Endodermal cell (in vitro differentiated cells): ENCODE data around the gene NUDT22. TPM values are rescaled to one million over a fixed set of nuclear protein-coding genes. Genes with fewer than 3 reads are reported as not detected.

Experiments used
- DNase-seq: peaks from one replicate; pipeline ENCODE4 v3.0.0-alpha.2; 2017
- H3K27ac ChIP-seq: 2 replicates; pipeline ENCODE4 v1.5.1; 2013; ENCODE audit warnings: mild to moderate bottlenecking, low read depth, low read length, moderate library complexity
- H3K27me3 ChIP-seq: 2 replicates; pipeline ENCODE4 v1.6.1; 2013; ENCODE audit warnings: mild to moderate bottlenecking, low read length, moderate library complexity; ENCODE audit not compliant: insufficient read depth, control insufficient read depth, poor library complexity, severe bottlenecking
- H3K36me3 ChIP-seq: 2 replicates; pipeline ENCODE4 v1.7.0; 2013; ENCODE audit warnings: mild to moderate bottlenecking, low read length, moderate library complexity; ENCODE audit not compliant: control insufficient read depth, insufficient read depth
- H3K4me1 ChIP-seq: one replicate; pipeline ENCODE4 v1.7.0; 2013; ENCODE audit warnings: low read length; ENCODE audit not compliant: control insufficient read depth, insufficient read depth
- H3K4me3 ChIP-seq: 2 replicates; pipeline ENCODE4 v1.5.1; 2013; ENCODE audit warnings: mild to moderate bottlenecking, low read length, moderate library complexity
- H3K9ac ChIP-seq: 2 replicates; pipeline ENCODE4 v1.6.1; 2013; ENCODE audit warnings: mild to moderate bottlenecking, low read length, moderate library complexity; ENCODE audit not compliant: poor library complexity, severe bottlenecking; ENCODE audit errors: extremely low read depth
- H3K9me3 ChIP-seq: 2 replicates; pipeline ENCODE4 v1.6.1; 2013; ENCODE audit warnings: mild to moderate bottlenecking, low read length, moderate library complexity; ENCODE audit not compliant: control insufficient read depth
- H3K27ac Mint-ChIP-seq: 2 replicates; pipeline ENCODE4 v1.8.0; 2020; ENCODE audit warnings: mixed read lengths
- H3K27me3 Mint-ChIP-seq: 2 replicates; pipeline ENCODE4 v1.8.0; 2021; ENCODE audit warnings: mild to moderate bottlenecking, mixed read lengths; ENCODE audit not compliant: insufficient read depth
- H3K36me3 Mint-ChIP-seq: 2 replicates; pipeline ENCODE4 v1.8.0; 2020; ENCODE audit warnings: low read depth, mixed read lengths
- H3K4me1 Mint-ChIP-seq: 2 replicates; pipeline ENCODE4 v1.8.0; 2020; ENCODE audit warnings: mixed read lengths
- H3K4me3 Mint-ChIP-seq: 2 replicates; pipeline ENCODE4 v1.8.0; 2020; ENCODE audit warnings: mild to moderate bottlenecking, moderate library complexity, mixed read lengths
- H3K9me3 Mint-ChIP-seq: 2 replicates; pipeline ENCODE4 v1.8.0; 2020; ENCODE audit warnings: mild to moderate bottlenecking, mixed read lengths
- WGBS, 2 experiments: methylation state at CpG; one replicate each; pipeline versions ENCODE4 v1.1.5 to v1.1.7; 2013; ENCODE audit warnings: missing lambda C conversion rate in 2 of 2, mixed read lengths in 1 of 2; ENCODE audit not compliant: insufficient coverage in 1 of 2, insufficient read length in 1 of 2; 5-methylcytosine and 5-hydroxymethylcytosine counted together
- total RNA-seq, 2 donors: library from RNA; stranded (reverse); fragmentation: NEBNext Ultra II Directional in 1 of 2; extraction: Animal tissue kit (Norgen Biotek cat#: 25700) in 1 of 2; gene quantifications; 2 replicates in 1 of 2; 3 replicates in 1 of 2; pipeline ENCODE4 v1.2.1, GENCODE V29; 2021
- TF ChIP-seq, protein P1 (sequence below): fragments of 200-600 bp; sonication (generic); conservative IDR thresholded peaks from 2 replicates; pipeline ENCODE4 v1.5.0; 2021; ENCODE audit warnings: antibody characterized with exemption, mild to moderate bottlenecking

NUDT22 gene
- total RNA-seq, 2 donors from 2014 or later: 54.4 to 55.9 TPM

GRCh38 chr11:64263947-64264317 lies 37.9 kb downstream of the NUDT22 start:
- no peak overlapping the region for H3K4me3 Mint-ChIP-seq
- DNase-seq: no peak
- no peak overlapping the region for H3K27ac ChIP-seq
- no peak overlapping the region for H3K27ac Mint-ChIP-seq
- H3K4me1 Mint-ChIP-seq: peaks cover 9% of the 10 kb centered on the region
- H3K4me3 ChIP-seq: no peak overlapping the region
- no peaks in the 10 kb centered on the region for H3K9me3 Mint-ChIP-seq
- H3K9me3 ChIP-seq: no peaks in the 10 kb centered on the region
- H3K27me3 ChIP-seq: no peaks in the 10 kb centered on the region
- TF ChIP-seq, protein P1, sequence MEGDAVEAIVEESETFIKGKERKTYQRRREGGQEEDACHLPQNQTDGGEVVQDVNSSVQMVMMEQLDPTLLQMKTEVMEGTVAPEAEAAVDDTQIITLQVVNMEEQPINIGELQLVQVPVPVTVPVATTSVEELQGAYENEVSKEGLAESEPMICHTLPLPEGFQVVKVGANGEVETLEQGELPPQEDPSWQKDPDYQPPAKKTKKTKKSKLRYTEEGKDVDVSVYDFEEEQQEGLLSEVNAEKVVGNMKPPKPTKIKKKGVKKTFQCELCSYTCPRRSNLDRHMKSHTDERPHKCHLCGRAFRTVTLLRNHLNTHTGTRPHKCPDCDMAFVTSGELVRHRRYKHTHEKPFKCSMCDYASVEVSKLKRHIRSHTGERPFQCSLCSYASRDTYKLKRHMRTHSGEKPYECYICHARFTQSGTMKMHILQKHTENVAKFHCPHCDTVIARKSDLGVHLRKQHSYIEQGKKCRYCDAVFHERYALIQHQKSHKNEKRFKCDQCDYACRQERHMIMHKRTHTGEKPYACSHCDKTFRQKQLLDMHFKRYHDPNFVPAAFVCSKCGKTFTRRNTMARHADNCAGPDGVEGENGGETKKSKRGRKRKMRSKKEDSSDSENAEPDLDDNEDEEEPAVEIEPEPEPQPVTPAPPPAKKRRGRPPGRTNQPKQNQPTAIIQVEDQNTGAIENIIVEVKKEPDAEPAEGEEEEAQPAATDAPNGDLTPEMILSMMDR: no peak
- H3K4me1 ChIP-seq: no peaks in the 10 kb centered on the region
- WGBS, 2 experiments: 94 to 97% methylated on average over 8 of the region's 8 CpGs
- no peaks in the 10 kb centered on the region for H3K27me3 Mint-ChIP-seq
- no peak overlapping the region for H3K9ac ChIP-seq
- peaks cover 50% of the 10 kb centered on the region for H3K36me3 ChIP-seq
- peaks cover 51% of the 10 kb centered on the region for H3K36me3 Mint-ChIP-seq

DNA sequence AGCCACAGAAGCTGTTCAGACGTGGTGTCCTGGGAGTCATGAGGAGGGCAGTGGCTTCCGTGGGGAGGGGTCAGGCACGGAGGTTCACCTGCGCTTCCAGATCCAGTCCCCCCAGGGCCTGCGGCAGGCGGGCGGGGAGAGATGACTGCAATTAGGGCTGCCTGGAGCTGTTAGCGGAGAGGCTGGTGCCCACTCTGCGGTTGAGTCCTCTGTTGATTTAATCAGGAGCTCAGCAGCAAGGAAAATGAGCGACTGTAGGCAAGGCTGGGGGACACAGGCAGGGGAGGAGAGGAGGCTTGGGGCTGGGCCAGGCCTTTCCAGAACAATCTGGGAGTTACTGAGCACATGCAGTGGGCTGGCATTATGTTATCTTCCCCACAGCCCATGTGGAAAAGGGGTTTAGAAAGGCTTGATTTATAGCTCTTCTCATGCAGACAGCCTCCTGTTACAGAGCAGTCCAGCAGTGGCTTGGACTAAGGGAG lies 38.3 kb downstream of the NUDT22 start:
- no peaks in the 10 kb centered on the region for H3K9me3 Mint-ChIP-seq
- TF ChIP-seq, protein P1: no peak
- H3K27ac Mint-ChIP-seq: no peak overlapping the region
- 87 to 98% methylated on average over 6 to 10 of the region's 10 CpGs for WGBS, 2 experiments
- no peaks in the 10 kb centered on the region for H3K27me3 Mint-ChIP-seq
- no peak overlapping the region for H3K9ac ChIP-seq
- no peaks in the 10 kb centered on the region for H3K4me1 ChIP-seq
- H3K36me3 ChIP-seq: peaks cover 47% of the 10 kb centered on the region
- no peak overlapping the region for H3K4me3 Mint-ChIP-seq
- H3K4me1 Mint-ChIP-seq: peaks cover 10% of the 10 kb centered on the region
- peaks cover 47% of the 10 kb centered on the region for H3K36me3 Mint-ChIP-seq
- no peak overlapping the region for H3K4me3 ChIP-seq
- DNase-seq: no peak
- no peak overlapping the region for H3K27ac ChIP-seq
- no peaks in the 10 kb centered on the region for H3K27me3 ChIP-seq
- H3K9me3 ChIP-seq: no peaks in the 10 kb centered on the region

GRCh38 chr11:64265176-64266160 lies 39.4 kb downstream of the NUDT22 start:
- Histone ChIP-seq H3K9ac (no peak overlapping the region), H3K27ac (no peak overlapping the region), H3K36me3 (peaks cover 37% of the 10 kb centered on the region), H3K4me1 (no peaks in the 10 kb centered on the region), H3K9me3 (no peaks in the 10 kb centered on the region), H3K4me3 (no peak overlapping the region), H3K27me3 (no peaks in the 10 kb centered on the region)
- no peak overlapping the region for H3K27ac Mint-ChIP-seq
- WGBS, 2 experiments: 94 to 95% methylated on average over 25 to 35 of the region's 35 CpGs
- peaks cover 37% of the 10 kb centered on the region for H3K36me3 Mint-ChIP-seq
- no peak overlapping the region for H3K4me3 Mint-ChIP-seq
- no peaks in the 10 kb centered on the region for H3K27me3 Mint-ChIP-seq
- TF ChIP-seq, protein P1: no peak
- H3K9me3 Mint-ChIP-seq: no peaks in the 10 kb centered on the region
- no peak for DNase-seq
- H3K4me1 Mint-ChIP-seq: peaks cover 10% of the 10 kb centered on the region
